Sigmoid colon (tissue), 7 donors: ENCODE measurements around the gene TP73. TPM values are rescaled to one million over a fixed set of nuclear protein-coding genes. Genes with fewer than 3 reads are reported as not detected.

ENCODE experiments used
- DNase-seq: peaks from one replicate; pipeline ENCODE4 v3.0.0-alpha.2; 2019
- H3K27ac ChIP-seq, 4 donors: fragments of 200-600 bp; sonication (generic); one replicate each; pipeline ENCODE4 v1.5.1; 2016 to 2019; ENCODE audit warnings: mild to moderate bottlenecking in 1 of 4
- H3K27me3 ChIP-seq, 3 donors: fragments of 200-600 bp; sonication (generic); one replicate each; pipeline ENCODE4 v1.5.1; 2019; ENCODE audit warnings: mild to moderate bottlenecking in 1 of 3
- H3K36me3 ChIP-seq, 4 donors: fragments of 200-600 bp; sonication (generic); one replicate each; pipeline ENCODE4 v1.5.1; 2016 to 2019
- H3K4me1 ChIP-seq, 4 donors: fragments of 200-600 bp; sonication (generic); one replicate each; pipeline ENCODE4 v1.5.1; 2017 to 2019
- H3K4me3 ChIP-seq, 4 donors: fragments of 200-600 bp; sonication (generic); one replicate each; pipeline ENCODE4 v1.5.1; 2017 to 2019; ENCODE audit warnings: mild to moderate bottlenecking in 2 of 4, moderate library complexity in 1 of 4
- H3K9me3 ChIP-seq, 4 donors: fragments of 200-600 bp in 3 of 4; sonication (generic) in 3 of 4; one replicate each; pipeline versions ENCODE4 v1.5.1 to v1.6.1; 2013 to 2019
- CTCF ChIP-seq, 4 experiments: fragments of 450-650 bp in 3 of 4; fragments of 200-600 bp in 1 of 4; IDR thresholded peaks; one replicate each; pipeline ENCODE4 v1.5.1; 2016 to 2019; ENCODE audit warnings: antibody characterized with exemption in 4 of 4, mild to moderate bottlenecking in 3 of 4, moderate library complexity in 2 of 4
- EP300 ChIP-seq, 4 donors: sonication (generic); formaldehyde crosslinking; IDR thresholded peaks; one replicate each; pipeline ENCODE4 v1.6.1; 2017; ENCODE audit warnings: antibody characterized with exemption in 4 of 4
- POLR2A ChIP-seq, 2 donors: fragments of 450-650 bp; IDR thresholded peaks; one replicate each; pipeline ENCODE4 v1.6.1; 2016; ENCODE audit warnings: antibody characterized with exemption in 2 of 2, mild to moderate bottlenecking in 2 of 2, moderate library complexity in 2 of 2
- POLR2AphosphoS5 ChIP-seq, 4 donors: sonication (generic); formaldehyde crosslinking; IDR thresholded peaks; one replicate each; pipeline ENCODE4 v1.6.1; 2017; ENCODE audit warnings: antibody characterized with exemption in 4 of 4
- WGBS, 2 donors: extraction: QIAGEN DNeasy Blood & Tissue Kit; methylation state at CpG; one replicate each; pipeline ENCODE4 v1.1.7; 2013; 5-methylcytosine and 5-hydroxymethylcytosine counted together
- intact Hi-C: fragments of 100-400 bp; cut with DNase I; formaldehyde crosslinking; loops from one replicate; pipeline ENCODE4 v1.15.1; 2023
- polyA plus RNA-seq, 3 donors: library from polyadenylated mRNA; stranded (reverse); fragments of 200-250 nt; gene quantifications; one replicate each; pipeline ENCODE4 v1.2.3, GENCODE V29; 2013
- total RNA-seq, 4 donors: library from RNA; depleted of rRNA; stranded (reverse); fragments of >200 nt; gene quantifications; one replicate each; pipeline ENCODE4 v1.1.0, GENCODE V29; 2016
- donor health status: healthy with polysubstance abuse.
- donor health status: Bipolar disorder and iron deficiency.
- donor health status: healthy.

Gene TP73
- total and polyA plus RNA-seq, 7 donors = 0.22 to 0.69 TPM; not detected in 5

- Histone ChIP-seq H3K27me3 (no peaks in the 10 kb centered on the region), H3K9me3 (no peaks in the 10 kb centered on the region), H3K27ac (no peak overlapping the region), H3K4me3 (no peak overlapping the region), H3K4me1 (no peaks in the 10 kb centered on the region), H3K36me3 (peaks cover 28 to 100% (median 63%) of the 10 kb centered on the region in 4 donors)
- intact Hi-C loops = no loop called here
- no peak for DNase-seq
- TF ChIP-seq POLR2AphosphoS5 (IDR thresholded peaks at IDR 0.05) = no peak
- no peak for TF ChIP-seq POLR2A (IDR thresholded peaks at IDR 0.05)
- 95% methylated on average over 28 of the region's 28 CpGs for WGBS, 2 donors
Observed at GRCh38 chr1:3633344-3634058, 18.8 kb upstream of the TP73 start.

- 95 to 96% methylated on average over 22 of the region's 22 CpGs for WGBS, 2 donors
- TF ChIP-seq POLR2AphosphoS5 (IDR thresholded peaks at IDR 0.05) = no peak
- no peak for TF ChIP-seq CTCF (IDR thresholded peaks at IDR 0.05)
Observed at GRCh38 chr1:3634059-3634800, 18.1 kb upstream of the TP73 start.

GRCh38 chr1:3636080-3636479 is 16.2 kb upstream of the TP73 start:
- H3K27ac ChIP-seq = no peak overlapping the region
- intact Hi-C loops = no loop called here
- no peak for DNase-seq
- 95 to 97% methylated on average over 14 of the region's 14 CpGs for WGBS, 2 donors
- H3K27me3 ChIP-seq = no peaks in the 10 kb centered on the region
- TF ChIP-seq POLR2A (IDR thresholded peaks at IDR 0.05) = no peak
- TF ChIP-seq CTCF (IDR thresholded peaks at IDR 0.05) = no peak
- TF ChIP-seq POLR2AphosphoS5 (IDR thresholded peaks at IDR 0.05) = no peak
- TF ChIP-seq EP300 (IDR thresholded peaks at IDR 0.05) = no peak
- no peaks in the 10 kb centered on the region for H3K4me1 ChIP-seq
- H3K4me3 ChIP-seq = no peak overlapping the region
- no peaks in the 10 kb centered on the region for H3K9me3 ChIP-seq
- peaks cover 28 to 92% (median 48%) of the 10 kb centered on the region in 4 donors for H3K36me3 ChIP-seq

More at GRCh38 chr1:3634059-3634800, 18.1 kb upstream of the TP73 start:
- intact Hi-C loops = no loop called here
- H3K36me3 ChIP-seq = peaks cover 28 to 94% (median 58%) of the 10 kb centered on the region in 4 donors
- H3K9me3 ChIP-seq = no peaks in the 10 kb centered on the region
- no peak overlapping the region for H3K4me3 ChIP-seq
- no peak overlapping the region for H3K27ac ChIP-seq
- no peak for DNase-seq
- no peaks in the 10 kb centered on the region for H3K27me3 ChIP-seq
- H3K4me1 ChIP-seq = no peaks in the 10 kb centered on the region

GRCh38 chr1:3636531-3636930 is 15.8 kb upstream of the TP73 start:
- peaks cover 28 to 90% (median 47%) of the 10 kb centered on the region in 4 donors for H3K36me3 ChIP-seq
- DNase-seq = no peak
- no peak overlapping the region for H3K27ac ChIP-seq
- no peaks in the 10 kb centered on the region for H3K9me3 ChIP-seq
- TF ChIP-seq POLR2AphosphoS5 (IDR thresholded peaks at IDR 0.05) = no peak
- TF ChIP-seq CTCF (IDR thresholded peaks at IDR 0.05) = no peak
- TF ChIP-seq EP300 (IDR thresholded peaks at IDR 0.05) = no peak
- no peak for TF ChIP-seq POLR2A (IDR thresholded peaks at IDR 0.05)
- 95 to 97% methylated on average over 11 of the region's 11 CpGs for WGBS, 2 donors
- intact Hi-C loops = no loop called here
- H3K4me3 ChIP-seq = no peak overlapping the region
- no peaks in the 10 kb centered on the region for H3K27me3 ChIP-seq
- no peaks in the 10 kb centered on the region for H3K4me1 ChIP-seq

GRCh38 chr1:3638027-3638426 is 14.3 kb upstream of the TP73 start:
- Histone ChIP-seq H3K4me1 (no peaks in the 10 kb centered on the region), H3K36me3 (peaks cover 28 to 83% (median 42%) of the 10 kb centered on the region in 4 donors), H3K4me3 (no peak overlapping the region), H3K27me3 (no peaks in the 10 kb centered on the region), H3K27ac (no peak overlapping the region), H3K9me3 (no peaks in the 10 kb centered on the region)
- WGBS, 2 donors = 93 to 98% methylated on average over 12 of the region's 12 CpGs
- intact Hi-C loops = no loop called here
- TF ChIP-seq POLR2AphosphoS5 (IDR thresholded peaks at IDR 0.05) = no peak
- DNase-seq = no peak
